GM12873 (cell line): ENCODE measurements around the gene TMPRSS4.

Experiments used
- CTCF ChIP-seq: IDR thresholded peaks from 2 replicates; pipeline ENCODE4 v1.5.1; 2012; ENCODE audit warnings: low read depth, mild to moderate bottlenecking, moderate library complexity, low read length, control low read depth; ENCODE audit not compliant: insufficient read depth; ENCODE audit errors: missing control alignments

The TMPRSS4 gene

DNA sequence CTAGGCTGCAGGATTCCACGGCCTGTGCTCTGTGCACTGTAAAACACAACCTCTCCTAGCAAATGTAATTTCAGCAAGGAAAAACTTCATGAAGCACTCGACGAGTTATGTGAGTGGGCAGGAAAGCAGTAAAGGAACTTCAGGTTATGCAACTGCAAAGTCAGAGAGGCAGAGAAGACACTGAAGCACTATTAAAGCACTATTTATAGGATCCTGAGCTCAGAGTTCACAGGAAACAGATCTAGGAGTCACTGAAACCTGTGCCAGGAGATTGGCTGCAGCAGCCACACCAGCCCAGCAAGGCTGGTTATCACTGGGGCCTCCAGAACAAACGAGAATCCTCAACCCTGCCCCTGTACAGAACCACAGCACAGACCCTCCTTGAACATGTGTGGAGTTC is 7.4 kb downstream of the TMPRSS4 start:
- TF ChIP-seq CTCF, result no peak

- no peak for TF ChIP-seq CTCF
Measured at GRCh38 chr11:118084656-118085055, 7.8 kb downstream of the TMPRSS4 start.

DNA sequence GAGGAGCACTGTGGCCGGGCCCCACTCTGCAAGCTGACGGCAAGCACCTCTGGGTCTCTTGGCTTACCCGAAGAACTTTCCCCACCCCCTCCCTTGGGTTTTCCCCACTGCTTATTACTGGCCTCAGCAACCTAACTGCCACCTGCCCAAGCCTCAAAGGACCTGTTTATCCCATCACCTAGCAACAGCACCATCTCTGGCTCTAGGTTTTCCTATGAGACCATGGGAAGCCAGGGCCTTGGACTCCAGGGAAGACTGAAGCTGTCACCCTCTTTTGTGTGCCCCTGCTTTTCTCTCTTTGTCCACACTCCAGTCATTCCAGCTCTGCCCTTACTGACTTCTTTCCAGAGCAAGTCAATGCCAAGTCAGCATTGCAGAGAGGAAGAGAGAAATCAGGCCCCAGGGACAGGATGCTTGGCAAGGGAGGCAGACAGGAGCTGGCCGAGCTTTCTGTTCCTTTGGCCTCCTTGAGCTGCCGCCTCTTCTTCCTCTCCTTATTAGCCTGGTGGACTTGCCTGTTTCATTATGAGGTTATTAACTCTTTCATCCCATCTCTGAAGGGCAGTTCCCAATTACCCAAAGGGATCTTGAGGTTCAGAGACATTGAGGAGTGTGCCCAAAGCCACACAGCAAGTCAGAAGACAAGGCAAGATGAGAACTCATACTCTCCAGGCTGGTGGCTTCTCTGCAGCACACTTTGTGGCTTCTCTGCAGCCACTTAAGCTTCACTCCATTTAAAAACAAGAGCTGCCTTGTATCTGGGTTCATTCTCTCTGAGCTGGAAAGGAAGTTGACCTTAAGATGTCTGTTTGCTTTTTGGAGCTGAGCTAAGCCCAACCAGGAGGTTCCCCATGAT is 10.3 kb downstream of the TMPRSS4 start, which contains the start of gene SMIM35:
Gene SMIM35 (minus strand): TSS at position 51 of the 856 bp plus-strand sequence. CDS start 206 bp downstream, outside the sequence.
- TF ChIP-seq CTCF, result no peak

GRCh38 chr11:118087931-118088330 is 11.1 kb downstream of the TMPRSS4 start:
- no peak for TF ChIP-seq CTCF

- no peak for TF ChIP-seq CTCF
Measured at GRCh38 chr11:118088531-118088930, 11.7 kb downstream of the TMPRSS4 start.

GRCh38 chr11:118090545-118091162 is 13.8 kb downstream of the TMPRSS4 start:
- TF ChIP-seq CTCF, result no peak

DNA sequence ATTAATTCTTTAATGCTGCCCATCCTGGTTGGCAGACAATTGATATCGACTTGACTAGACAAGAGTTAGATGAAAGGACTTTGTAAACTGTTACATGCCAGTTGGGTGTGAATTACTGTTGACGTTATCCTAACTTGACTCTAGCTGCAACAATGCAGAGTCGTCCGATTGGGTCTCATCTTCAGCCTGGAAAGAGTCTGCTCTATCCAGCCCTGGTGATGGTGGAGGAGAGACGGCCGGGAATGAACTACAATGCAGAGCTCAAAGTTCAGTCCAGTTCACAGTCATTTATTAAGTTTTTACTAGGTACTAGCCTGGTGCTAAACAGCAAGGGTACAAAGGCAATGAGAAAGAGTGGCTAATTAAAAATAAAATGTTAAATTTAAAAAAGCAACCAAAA is 14.8 kb downstream of the TMPRSS4 start:
- no peak for TF ChIP-seq CTCF
